T-helper 1 cell (primary cell): ENCODE results near the gene STAT6.
"Not testable (repeated sequence)": the region's sequence is repeated elsewhere in the genome, so short reads cannot be mapped to it uniquely, and the experiment has no call there.

Source experiments
- DNase-seq, 5 donors: peaks; one replicate each; pipeline ENCODE4 v3.0.0-alpha.2; 2012 to 2020

The STAT6 gene

GRCh38 chr12:57086493-57087009, 24.6 kb downstream of the STAT6 start:
- DNase-seq, result peak in 2 of 5 donors; percentile 24 to 40

- DNase-seq, result peak in 1 of 5 donors; percentile 38
Observed at GRCh38 chr12:57085999-57086492, 25.1 kb downstream of the STAT6 start.

GRCh38 chr12:57080855-57081254, 30.3 kb downstream of the STAT6 start:
- DNase-seq, result no peak

GRCh38 chr12:57079821-57080220, 31.3 kb downstream of the STAT6 start:
- no peak for DNase-seq

- DNase-seq, result peak; percentile 93 to 100 (median 96)
Observed at GRCh38 chr12:57078519-57079404, 32.4 kb downstream of the STAT6 start, which contains the start of gene NEMP1. TSS of gene NEMP1 (minus strand) at chr12:57078791. CDS start at chr12:57078745, 46 bp downstream.

- not testable (repeated sequence) for DNase-seq
Observed at GRCh38 chr12:57073566-57074450, 37.4 kb downstream of the STAT6 start.

GRCh38 chr12:57072661-57073060, 38.5 kb downstream of the STAT6 start:
- DNase-seq, result no peak

GRCh38 chr12:57069523-57069922, 41.6 kb downstream of the STAT6 start:
- DNase-seq, result peak in 4 of 5 donors; percentile 29 to 77 (median 52)

GRCh38 chr12:57066245-57066644, 44.9 kb downstream of the STAT6 start:
- no peak for DNase-seq

GRCh38 chr12:57063991-57064685, 47.0 kb downstream of the STAT6 start:
- peak in 4 of 5 donors; percentile 38 to 84 (median 46) for DNase-seq

- no peak for DNase-seq
Observed at GRCh38 chr12:57058454-57058853, 52.7 kb downstream of the STAT6 start.

GRCh38 chr12:57057067-57057751, 54.0 kb downstream of the STAT6 start:
- DNase-seq, result no peak

GRCh38 chr12:57055824-57056223, 55.3 kb downstream of the STAT6 start:
- no peak for DNase-seq

GRCh38 chr12:57053901-57054300, 57.3 kb downstream of the STAT6 start:
- not testable (repeated sequence) for DNase-seq

GRCh38 chr12:57053146-57053545, 58.0 kb downstream of the STAT6 start:
- not testable (repeated sequence) for DNase-seq

GRCh38 chr12:57051011-57051410, 60.2 kb downstream of the STAT6 start:
- no peak for DNase-seq

- DNase-seq, result no peak
Observed at GRCh38 chr12:57049890-57050289, 61.3 kb downstream of the STAT6 start, which contains the start of gene MYO1A. TSS of gene MYO1A (minus strand) at chr12:57050129. CDS start at chr12:57048323, 1,806 bp downstream.

- DNase-seq, result no peak
Observed at GRCh38 chr12:57049119-57049446, 62.1 kb downstream of the STAT6 start.

GRCh38 chr12:57048423-57049118, 62.6 kb downstream of the STAT6 start:
- no peak for DNase-seq

- DNase-seq, result no peak
Observed at GRCh38 chr12:57047981-57048380, 63.2 kb downstream of the STAT6 start.
